Endometrial microvascular endothelial cells (primary cell): ENCODE measurements around the gene ZNF639. TPM values are rescaled to one million over a fixed set of nuclear protein-coding genes. Genes with fewer than 3 reads are reported as not detected.

Experiments
- in situ Hi-C: cut with HindIII; loops from 2 replicates; pipeline ENCODE4 v1.10.0; 2017; ENCODE audit warnings: low sequenced_read_pairs, low pct_unique_long_range_greater_than_20kb; ENCODE audit errors: inconsistent ontology term
- total RNA-seq: library from RNA; depleted of rRNA; stranded (reverse); fragments of >200 nt; gene quantifications from one replicate; pipeline ENCODE4 v1.2.3, GENCODE V29; 2015; ENCODE audit errors: inconsistent ontology term

The ZNF639 gene
- total RNA-seq, 1 donor from 2014 or later, result 40.7 TPM

DNA sequence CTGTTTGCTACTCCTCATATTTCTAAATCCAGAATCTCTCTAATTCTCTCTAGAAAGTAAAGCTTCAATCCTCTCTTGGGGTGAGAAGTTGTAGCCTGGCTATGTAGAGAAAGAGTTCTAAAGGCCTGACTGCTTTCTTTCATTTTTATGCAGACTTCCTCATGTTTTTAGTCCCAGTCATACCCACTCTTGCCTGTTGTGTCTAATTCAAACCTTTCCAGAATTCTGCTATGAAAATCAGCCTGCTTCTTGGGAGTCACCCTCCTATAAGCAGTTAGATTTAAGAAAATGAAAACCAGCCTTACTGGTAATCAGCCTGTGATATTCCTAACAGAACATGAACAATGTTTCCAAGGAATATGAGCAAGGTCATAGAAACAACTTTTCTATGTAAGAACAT, 14.8 kb upstream of the ZNF639 start:
- in situ Hi-C loops, result no loop called here

DNA sequence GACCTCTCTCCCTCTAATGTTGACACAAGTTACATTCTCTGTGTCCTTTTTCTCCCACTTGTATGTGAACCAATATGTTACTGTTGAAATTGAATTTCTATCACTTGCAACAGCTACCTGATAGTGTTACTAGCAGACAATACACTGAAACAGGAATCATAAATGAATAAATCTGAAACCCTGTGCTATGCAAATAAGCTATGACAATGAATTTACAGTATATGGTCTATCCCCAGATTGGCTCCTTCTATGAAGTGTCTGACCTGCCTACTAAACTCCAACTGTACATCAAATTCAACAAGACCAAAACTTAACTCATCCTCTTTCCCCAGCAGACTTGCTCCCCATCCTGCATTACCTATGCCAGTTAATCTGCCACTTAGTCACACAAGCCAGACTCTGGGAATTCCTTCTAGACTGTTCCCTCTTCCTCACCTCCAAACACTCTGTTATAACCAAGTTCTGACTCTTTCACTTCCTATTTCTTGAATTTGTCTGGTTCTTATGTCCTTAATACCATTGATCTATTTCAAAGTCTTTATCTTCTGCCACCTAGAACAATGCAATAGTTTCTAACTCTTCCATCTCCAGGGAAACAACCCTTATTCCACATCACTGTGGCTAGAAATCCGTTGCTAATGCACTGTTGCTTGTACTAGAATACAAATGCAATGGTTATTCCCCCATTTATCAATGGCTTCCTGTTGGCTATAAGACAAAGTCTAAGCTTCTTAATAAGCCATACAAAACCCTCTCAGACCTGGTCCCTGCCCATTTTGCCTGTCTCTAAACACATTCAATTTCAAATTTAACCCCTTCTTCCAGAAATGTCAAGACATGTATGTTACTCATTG, 13.4 kb upstream of the ZNF639 start:
- in situ Hi-C loops, result no loop called here

DNA sequence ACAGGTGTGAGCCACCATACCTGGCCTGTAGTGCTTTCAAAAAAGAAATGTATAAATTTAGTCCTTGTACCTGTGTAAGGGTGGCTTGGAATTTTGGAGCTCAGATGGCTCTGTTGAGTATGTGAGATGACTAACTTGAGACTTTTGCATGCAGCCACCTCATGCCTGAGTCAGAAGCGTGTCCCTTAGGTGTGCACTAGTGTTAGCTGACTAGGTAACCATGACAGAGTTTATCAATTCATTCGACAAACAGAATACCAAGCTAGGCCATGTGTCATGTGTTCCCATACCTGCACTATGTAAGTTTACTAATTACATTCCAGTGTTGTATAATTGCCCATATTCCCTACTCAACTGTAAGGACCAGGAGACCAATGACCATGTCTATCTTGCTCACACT, 4.0 kb upstream of the ZNF639 start:
- in situ Hi-C loops, result no loop called here

DNA sequence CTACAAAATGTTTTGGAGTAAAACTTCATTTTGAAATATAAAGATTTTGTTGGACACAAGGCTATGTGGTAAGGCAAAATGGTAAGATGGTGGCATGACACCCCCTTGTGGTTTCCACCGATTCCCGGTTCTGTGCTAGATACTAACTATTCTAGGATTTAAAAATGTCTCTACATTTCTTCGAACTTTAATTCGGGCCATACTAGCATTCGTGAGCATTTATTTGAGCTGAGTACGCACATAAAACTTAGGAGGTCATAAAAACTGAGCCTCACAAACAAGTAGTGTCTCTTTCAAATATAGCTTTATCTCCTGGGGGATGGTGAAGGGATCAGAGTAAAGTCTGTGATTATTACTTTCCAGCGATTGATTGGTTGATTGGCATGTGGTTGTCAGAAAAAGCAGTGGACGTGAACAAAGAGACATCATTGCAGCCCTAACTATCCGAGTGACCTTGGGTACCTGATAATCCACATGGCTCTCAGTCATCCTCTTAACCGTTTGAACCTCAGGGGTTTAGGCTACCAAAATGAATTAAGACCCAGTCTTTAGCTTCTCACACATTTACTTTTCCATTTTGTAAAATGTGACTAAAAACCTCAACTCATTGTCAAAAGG, 1.1 kb upstream of the ZNF639 start:
- in situ Hi-C loops, result no loop called here

DNA sequence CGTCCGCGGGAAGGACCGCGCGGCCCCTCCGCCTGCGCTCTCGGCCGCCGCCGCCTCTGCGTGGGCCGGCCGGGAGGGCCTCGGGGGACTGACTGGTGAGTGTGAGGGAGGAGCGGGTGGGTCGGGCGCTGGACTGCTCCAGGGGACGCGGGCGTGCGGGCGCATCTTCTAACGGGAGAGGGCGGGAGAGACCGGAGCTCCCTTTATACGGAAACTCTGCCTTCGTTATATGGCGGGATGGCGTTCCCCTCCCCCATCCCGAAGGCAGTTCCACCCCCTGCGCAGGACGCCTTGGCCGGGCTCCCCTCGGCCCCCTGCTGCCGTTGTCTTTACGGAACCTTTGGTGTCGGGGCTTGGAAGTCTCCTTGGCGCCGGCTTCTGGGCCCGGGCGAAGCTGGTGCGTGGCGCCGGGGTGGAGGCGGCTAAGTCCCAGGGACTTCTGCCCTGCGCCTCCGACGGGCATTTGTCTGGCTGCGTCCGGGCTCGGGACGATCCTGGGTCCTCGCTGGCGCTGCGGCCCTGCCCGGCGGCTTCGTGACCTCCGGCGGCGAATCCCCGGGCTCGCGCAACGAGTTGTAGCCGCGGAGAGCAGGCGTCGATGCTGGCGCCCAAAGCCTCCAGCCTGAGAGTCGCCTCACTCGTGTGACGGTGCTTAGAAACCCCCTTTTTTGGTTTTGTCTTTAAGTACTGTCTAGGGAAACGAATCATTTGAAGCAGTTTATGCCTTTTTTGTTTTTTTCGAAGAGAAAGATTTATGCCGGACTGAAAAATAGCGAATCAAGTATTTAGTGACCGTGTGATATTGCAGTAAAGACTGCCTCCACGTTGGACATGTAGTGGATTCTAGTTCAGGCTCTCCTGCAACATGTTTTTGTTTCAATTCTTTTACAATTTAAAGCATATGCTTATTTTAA, 623 bp downstream of the ZNF639 start:
- in situ Hi-C loops, result no loop called here

DNA sequence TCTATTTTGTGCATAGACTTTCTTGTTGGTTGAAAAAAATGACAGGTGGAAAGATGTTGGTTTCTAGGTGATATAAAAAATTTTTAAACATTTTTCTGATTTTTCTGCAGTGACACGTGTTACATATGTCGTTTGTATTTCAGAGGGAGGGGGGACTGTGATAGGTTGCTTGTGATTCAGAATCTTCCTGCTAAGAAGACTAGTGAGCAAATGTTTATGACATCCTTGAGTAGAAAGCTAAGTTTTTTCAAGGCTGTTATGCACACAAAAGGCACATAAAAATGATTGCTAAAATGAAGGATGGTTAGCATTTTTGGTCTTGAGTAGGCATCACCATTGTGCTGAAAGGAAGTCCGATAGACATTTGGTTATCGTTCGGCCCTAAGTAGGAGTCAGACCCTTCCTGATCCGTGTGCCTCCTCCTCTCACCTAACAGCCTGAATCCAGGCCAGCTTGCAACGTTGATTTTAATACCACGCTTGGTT, 1.5 kb downstream of the ZNF639 start:
- in situ Hi-C loops, result no loop called here

DNA sequence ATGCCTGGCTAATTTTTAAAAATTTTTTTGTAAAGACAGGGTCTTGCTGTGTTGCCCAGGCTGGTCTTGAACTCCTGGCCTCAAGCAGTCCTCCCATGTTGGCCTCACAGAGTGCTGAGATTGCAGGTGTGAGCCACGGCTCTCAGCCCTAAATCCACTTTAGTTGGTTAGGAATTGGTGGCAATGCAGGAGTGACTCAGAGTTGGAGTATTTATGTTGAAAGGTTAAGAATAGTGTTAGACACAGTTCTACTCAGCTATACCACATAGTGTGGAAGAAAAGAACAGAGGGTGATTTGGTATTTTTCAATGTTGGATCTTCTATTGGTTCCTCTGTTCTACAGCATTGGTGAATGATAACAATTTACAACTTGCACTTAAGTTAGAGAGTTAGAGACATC, 7.6 kb downstream of the ZNF639 start:
- in situ Hi-C loops, result no loop called here

DNA sequence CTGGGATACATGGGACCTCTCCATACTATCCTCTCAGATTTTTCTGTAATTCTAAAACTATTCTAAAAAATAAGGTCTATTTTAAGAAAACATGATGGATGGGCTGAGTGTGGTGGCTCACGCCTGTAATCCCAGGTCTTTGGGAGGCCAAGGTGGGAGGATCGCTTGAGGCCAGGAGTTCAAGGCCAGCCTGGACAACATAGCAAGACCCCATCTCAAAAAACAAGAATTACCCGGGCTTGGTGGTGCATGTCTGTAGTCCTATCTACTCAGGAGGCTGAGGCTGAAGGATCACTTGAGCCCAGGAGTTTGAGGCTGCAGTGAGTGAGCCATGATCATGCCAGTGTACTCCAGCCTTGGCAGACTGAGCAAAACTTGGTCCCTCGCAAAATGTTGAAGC, 9.4 kb downstream of the ZNF639 start:
- in situ Hi-C loops, result no loop called here

DNA sequence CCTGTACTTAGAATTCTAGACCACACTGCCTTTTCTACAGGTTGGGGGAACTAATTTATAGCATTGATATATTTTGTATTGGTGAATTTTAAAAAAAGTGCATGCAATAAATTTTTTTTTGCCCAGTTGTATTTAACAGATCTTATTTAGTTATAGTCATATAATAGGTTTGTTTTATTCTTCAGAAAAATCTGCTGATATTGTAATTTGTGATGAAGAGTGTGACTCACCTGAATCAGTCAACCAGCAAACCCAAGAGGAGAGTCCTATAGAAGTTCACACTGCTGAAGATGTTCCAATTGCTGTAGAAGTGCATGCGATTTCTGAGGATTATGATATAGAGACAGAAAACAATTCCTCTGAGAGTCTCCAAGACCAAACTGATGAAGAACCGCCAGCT, 10.3 kb downstream of the ZNF639 start:
- in situ Hi-C loops, result no loop called here

DNA sequence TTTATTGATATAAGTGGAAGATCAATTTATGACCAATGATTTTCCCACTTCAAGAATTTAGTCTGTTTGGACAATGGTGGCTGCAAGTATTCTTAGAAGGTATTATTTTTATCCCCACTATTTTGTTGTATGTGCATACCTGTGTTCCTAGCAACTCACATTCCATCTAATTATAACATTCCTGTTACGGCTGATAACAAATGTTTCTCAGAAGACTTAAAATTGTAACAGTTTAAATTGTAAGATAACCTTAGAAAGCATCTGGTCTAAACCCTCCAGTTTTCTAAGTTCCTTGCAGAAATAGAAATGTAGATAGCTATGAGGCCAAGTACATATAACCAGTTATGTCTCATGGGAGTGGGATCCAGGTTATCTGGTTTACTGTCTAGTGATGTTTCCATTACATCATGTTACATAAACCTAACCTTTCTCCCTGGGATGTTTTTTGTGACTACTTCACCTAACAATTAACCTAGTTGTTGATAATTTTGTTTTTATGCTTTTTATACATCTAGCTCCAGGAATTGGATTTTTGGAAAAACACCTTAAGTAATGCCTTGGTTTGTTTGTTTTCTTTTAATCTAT, 13.6 kb downstream of the ZNF639 start:
- in situ Hi-C loops, result no loop called here

DNA sequence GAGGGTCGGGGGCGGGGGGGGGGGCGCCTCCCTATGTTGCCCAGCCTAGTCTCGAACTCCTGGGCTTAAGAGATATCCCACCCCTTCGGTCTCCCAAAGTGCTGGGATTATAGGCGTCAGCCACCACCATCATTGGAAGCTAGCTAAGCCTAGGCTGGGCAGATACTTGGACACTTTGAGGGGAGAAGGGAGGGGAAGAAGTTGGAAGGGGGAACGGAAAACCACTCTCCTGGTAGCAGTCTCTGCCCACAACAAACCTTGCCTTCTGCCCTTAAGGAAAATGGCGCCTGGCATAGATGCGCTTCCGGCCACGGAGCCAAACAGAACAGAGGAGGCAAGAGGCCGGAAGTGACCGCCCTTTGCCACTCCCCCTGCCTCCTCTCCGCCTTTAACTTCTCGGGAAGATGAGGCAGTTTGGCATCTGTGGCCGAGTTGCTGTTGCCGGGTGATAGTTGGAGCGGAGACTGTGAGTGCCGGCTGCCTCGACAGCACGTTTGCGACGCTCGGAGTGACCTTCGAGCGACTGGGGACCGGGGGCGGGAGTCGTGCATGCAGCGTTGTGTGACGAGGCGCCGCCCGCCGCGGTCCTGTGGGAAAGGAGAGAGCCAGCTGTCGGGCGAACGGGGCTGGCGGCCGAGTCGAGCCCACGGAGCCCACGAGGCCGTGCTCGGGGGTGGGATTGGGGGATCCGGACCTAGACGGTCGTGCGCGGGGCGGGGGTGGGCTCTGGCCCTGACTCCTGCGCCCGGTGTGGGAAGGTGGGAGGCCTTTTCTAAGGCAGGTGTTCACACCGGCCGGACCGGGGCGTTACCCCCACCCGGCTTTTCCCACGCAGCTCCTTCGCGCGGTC, 24.7 kb downstream of the ZNF639 start, which contains the start of gene MFN1:
Gene MFN1 (plus strand): TSS at position 365 of the 850 bp plus-strand sequence. CDS start 1,143 bp downstream, outside the sequence.
- in situ Hi-C loops, result no loop called here

DNA sequence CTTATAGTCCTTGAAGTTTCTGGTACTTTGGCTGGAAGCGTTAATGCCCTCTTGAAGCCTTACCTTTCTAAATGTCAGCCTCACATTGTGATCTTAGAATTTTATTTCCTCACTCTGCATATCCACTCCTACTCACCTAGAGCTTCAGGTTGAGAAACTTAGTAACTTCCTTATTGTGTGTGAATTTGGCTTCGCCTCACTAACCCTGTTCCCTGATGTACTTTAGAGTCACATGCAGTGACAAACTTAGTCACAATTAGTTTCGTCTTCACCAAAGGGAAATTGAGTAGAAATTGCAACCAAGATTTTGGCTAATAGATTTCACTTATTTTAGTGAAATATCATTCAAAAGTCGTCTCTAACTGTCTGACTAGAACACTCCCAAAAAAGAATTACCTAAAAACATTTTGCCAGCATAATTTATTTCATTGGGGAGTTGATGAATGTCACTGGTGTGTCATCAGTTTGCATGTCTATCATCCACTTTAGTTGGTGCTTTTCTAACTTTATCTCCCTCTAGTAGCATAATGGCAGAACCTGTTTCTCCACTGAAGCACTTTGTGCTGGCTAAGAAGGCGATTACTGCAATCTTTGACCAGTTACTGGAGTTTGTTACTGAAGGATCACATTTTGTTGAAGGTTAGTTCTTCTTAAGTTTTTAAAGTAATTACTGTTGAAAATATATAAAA, 25.6 kb downstream of the ZNF639 start:
- in situ Hi-C loops, result no loop called here

DNA sequence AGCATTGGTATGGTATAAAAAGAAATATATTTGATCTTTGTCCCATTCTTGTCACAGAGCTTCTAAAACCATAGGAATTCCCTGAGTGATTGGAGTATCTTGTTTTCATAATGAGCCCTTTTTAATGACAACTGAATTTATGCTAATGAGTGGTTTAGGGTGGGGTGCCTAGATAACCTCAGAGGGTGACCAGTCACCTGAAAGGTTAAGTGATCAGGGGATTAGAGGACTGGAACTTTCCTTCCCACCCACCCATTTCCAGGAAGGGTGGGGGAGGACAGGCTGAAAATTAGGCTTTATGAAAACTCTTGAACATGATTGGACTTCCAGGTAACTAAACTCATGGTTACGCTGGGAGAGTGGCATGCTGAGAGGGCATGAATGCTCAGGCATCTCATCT, 33.2 kb downstream of the ZNF639 start:
- in situ Hi-C loops, result no loop called here

DNA sequence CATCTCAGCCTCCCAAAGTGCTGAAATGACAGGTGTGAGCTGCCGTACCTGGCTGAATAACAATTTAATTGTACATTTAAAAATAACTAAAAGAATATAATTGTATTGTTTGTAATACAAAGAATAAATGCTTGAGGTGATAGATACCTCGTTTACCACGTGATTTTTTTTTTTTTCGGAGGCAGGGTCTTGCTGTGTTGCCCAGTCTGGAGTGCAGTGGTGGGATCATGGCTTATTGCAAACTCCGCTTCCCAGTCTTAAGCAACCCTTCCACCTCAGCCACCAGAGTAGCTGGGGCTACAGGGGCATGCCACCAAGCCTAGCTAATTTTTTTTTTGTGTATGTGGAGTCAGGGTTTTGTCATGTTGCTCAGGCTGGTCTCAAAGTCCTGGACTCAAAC, 40.5 kb downstream of the ZNF639 start:
- in situ Hi-C loops, result no loop called here

DNA sequence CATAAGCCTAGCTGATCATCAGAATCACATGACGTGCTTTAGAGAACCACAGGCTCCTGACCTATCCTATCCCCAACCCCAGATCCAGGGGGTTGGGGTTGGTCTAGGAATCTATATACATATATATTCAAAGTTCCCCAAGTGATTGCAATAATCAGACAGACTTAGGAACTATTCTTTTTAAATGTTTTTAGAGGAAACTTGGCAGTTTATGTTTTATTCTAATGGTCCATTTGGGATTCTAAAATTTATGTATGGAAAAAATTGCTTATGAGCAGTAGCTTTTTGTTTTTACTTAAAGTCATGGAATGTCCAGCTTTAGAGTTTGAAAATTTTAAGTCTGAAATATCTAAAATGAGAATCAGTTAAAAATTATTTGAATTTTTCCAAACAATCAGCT, 46.8 kb downstream of the ZNF639 start:
- in situ Hi-C loops, result no loop called here

DNA sequence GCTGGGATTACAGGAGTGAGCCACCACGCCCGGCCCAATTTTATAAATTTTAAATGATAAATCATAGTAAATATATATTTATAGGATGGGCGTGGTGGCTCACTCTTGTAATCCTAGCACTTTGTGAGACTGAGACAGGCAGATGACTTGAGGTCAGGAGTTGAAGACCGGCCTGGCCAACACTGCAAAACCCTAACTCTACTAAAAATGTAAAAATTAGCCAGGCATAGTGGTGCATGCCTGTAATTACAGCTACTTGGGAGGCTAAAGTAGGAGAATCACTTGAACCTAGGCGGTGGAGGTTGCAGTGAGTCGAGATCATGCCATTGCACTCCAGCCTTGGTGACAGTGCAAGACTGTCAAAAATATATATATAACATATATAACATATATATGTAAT, 51.1 kb downstream of the ZNF639 start:
- in situ Hi-C loops, result no loop called here

DNA sequence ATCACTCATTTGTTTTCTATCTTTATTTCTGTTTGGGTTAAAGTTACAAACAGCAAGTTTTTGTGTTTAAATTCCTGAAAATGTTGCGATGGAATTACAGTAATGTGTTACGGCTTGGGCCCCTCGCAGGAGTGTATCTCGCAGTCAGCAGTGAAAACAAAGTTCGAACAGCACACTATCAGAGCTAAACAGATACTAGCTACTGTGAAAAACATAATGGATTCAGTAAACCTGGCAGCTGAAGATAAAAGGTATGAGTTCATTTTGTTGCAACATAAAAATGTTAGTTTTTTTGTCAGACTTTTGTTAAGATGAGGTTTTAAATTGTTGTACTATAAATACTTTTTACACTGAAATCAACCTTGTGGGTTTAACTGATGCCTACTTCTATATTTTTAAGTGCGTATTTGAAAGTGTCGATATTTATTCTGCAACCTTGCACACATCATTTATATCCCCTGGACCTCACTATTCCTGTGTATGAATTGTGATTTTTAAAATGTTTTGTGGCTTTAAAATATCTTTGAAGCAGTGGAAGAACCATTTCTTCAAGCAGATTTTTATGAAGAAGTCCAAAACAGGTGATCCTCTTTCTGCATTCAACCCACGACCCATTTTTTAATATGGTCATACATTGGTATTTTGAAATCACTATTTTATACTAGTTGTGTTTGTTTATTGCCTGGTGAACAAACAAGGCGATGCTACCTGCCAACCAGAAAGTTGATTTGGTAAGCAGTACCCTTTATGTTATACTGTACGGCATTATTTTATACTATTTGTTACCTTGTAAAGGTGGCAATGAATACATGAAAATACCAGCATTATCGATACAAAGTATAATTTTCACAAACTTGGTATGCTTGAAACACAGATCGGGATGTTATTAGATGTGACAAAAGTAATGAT, 52.5 kb downstream of the ZNF639 start:
- in situ Hi-C loops, result no loop called here
